ENCODE results near the gene SLC27A5.

GRCh38 chr19:58519355-58520256 lies 7.8 kb upstream of the SLC27A5 start, which contains the start of gene ZBTB45:
- TF ChIP-seq CTCF (IDR thresholded peaks at IDR 0.05 in 4 of 5, conservative IDR thresholded peaks at IDR 0.05 in 1 of 5) (peak; percentile 74 to 92 (median 87)), POLR2A (IDR thresholded peaks at IDR 0.05) (peak; percentile 11 to 34)

Data from gastrocnemius medialis (tissue), 4 donors.